HCT116 (cell line): Measurements from ENCODE around the gene GOLGA6L9. TPM values are rescaled to one million over a fixed set of nuclear protein-coding genes. Genes with fewer than 3 reads are reported as not detected.

Source experiments
- ATAC-seq: fragments of 200-7000 bp; cut with Tn5 transposase; 2 replicates; pipeline ENCODE4 v1.9.1; 2020; ENCODE audit warnings: mild to moderate bottlenecking, moderate library complexity
- BruUV-seq: library from RNA; stranded (reverse); fragments of 400-500 nt; replicated peaks from 2 replicates; lab custom pipeline; 2021; lab: Mats Ljungman, UMichigan
- CTCF ChIA-PET: fragments of 300-600 bp; sonication (Branson Sonifier 250); formaldehyde crosslinking; loops from one replicate; lab custom pipeline; 2021; ENCODE audit warnings: antibody characterized with exemption; lab: Charles Lee
- POLR2A ChIA-PET: fragments of 300-600, 350-600 bp; sonication (Branson Sonifier 250); formaldehyde crosslinking; loops from one replicate; lab custom pipeline; 2021; ENCODE audit warnings: antibody characterized with exemption; lab: Charles Lee
- RAD21 ChIA-PET, 2 experiments: fragments of 300-600 bp; sonication (Branson Sonifier 250); formaldehyde crosslinking; loops; one replicate each; lab custom pipeline; 2023; ENCODE audit warnings: low total read pairs in 2 of 2; ENCODE audit not compliant: uncharacterized antibody in 2 of 2, unreplicated experiment in 2 of 2, low non-redundant PET in 1 of 2; lab: Charles Lee
- DNase-seq: peaks from one replicate; pipeline ENCODE4 v3.0.0-alpha.2; 2010; ENCODE audit warnings: low read depth, low spot score
- H2AFZ ChIP-seq: fragments of 200-600 bp; shearing (Covaris generic), sonication (generic); 2 replicates; pipeline ENCODE4 v1.6.1; 2017; ENCODE audit warnings: low read depth, mixed run types, mixed read lengths, antibody characterized with exemption, low read length; ENCODE audit not compliant: poor library complexity, severe bottlenecking
- H3K27ac ChIP-seq: 2 replicates; pipeline ENCODE4 v1.5.1; 2012; ENCODE audit warnings: low read depth, low read length
- H3K27me3 ChIP-seq: fragments of 200-600 bp; sonication (generic); 2 replicates; pipeline ENCODE4 v1.6.1; 2016; ENCODE audit warnings: mixed run types, low read length, mixed read lengths; ENCODE audit not compliant: insufficient read depth
- H3K36me3 ChIP-seq, 2 experiments: fragments of 200-500 bp in 1 of 2; fragments of 200-600 bp in 1 of 2; sonication (Bioruptor generic) in 1 of 2; sonication (generic) in 1 of 2; 2 replicates each; pipeline versions ENCODE4 v1.5.1 to v1.6.1; 2014 to 2016; ENCODE audit warnings: low read length in 2 of 2, inconsistent platforms in 1 of 2, mixed read lengths in 1 of 2, mixed run types in 1 of 2; ENCODE audit not compliant: insufficient read depth in 2 of 2, control insufficient read depth in 1 of 2
- H3K4me1 ChIP-seq, 2 experiments: fragments of 200-600 bp in 1 of 2; sonication (generic) in 1 of 2; 2 replicates each; pipeline versions ENCODE4 v1.5.1 to v1.6.1; 2012 to 2017; ENCODE audit warnings: low read length in 2 of 2, inconsistent platforms in 1 of 2, mild to moderate bottlenecking in 1 of 2, mixed read lengths in 1 of 2, mixed run types in 1 of 2, moderate library complexity in 1 of 2; ENCODE audit not compliant: insufficient read depth in 2 of 2, control insufficient read depth in 1 of 2
- H3K4me2 ChIP-seq: fragments of 200-600 bp; sonication (generic); 2 replicates; pipeline ENCODE4 v1.6.1; 2017; ENCODE audit warnings: mixed run types, low read length, mixed read lengths
- H3K4me3 ChIP-seq, 2 experiments: fragments of 200-600 bp in 1 of 2; sonication (generic) in 1 of 2; replicated peaks in 1 of 2; 2 replicates each; pipeline ENCODE4 v1.5.1; 2011 to 2016; ENCODE audit warnings: low read length in 2 of 2, control low read depth in 1 of 2, low read depth in 1 of 2, mild to moderate bottlenecking in 1 of 2, mixed read lengths in 1 of 2, mixed run types in 1 of 2
- H3K79me2 ChIP-seq: fragments of 200-600 bp; sonication (generic); 2 replicates; pipeline ENCODE4 v1.6.1; 2017; ENCODE audit warnings: mild to moderate bottlenecking, mixed run types, low read length, moderate library complexity, mixed read lengths; ENCODE audit not compliant: insufficient read depth
- H3K9ac ChIP-seq: fragments of 200-600 bp; sonication (generic); 2 replicates; pipeline ENCODE4 v1.6.1; 2016; ENCODE audit warnings: low read length, mixed read lengths
- H3K9me2 ChIP-seq: fragments of 200-600 bp; sonication (generic), shearing (Covaris generic); 2 replicates; pipeline ENCODE4 v1.6.1; 2017; ENCODE audit warnings: mixed run types, mild to moderate bottlenecking, moderate library complexity; ENCODE audit not compliant: insufficient read depth
- H3K9me3 ChIP-seq, 2 experiments: fragments of 200-500 bp in 1 of 2; fragments of 200-600 bp in 1 of 2; sonication (Bioruptor generic) in 1 of 2; sonication (generic) in 1 of 2; 2 replicates each; pipeline ENCODE4 v1.6.1; 2014 to 2017; ENCODE audit warnings: low read length in 2 of 2, mixed read lengths in 2 of 2, inconsistent platforms in 1 of 2, low read depth in 1 of 2, mild to moderate bottlenecking in 1 of 2, mixed run types in 1 of 2, moderate library complexity in 1 of 2; ENCODE audit not compliant: control insufficient read depth in 1 of 2, insufficient read depth in 1 of 2
- H4K20me1 ChIP-seq: fragments of 200-600 bp; sonication (generic), shearing (Covaris generic); 2 replicates; pipeline ENCODE4 v1.6.1; 2017; ENCODE audit warnings: mixed run types, mild to moderate bottlenecking, moderate library complexity; ENCODE audit not compliant: insufficient read depth
- ATF3 ChIP-seq: IDR thresholded peaks from 2 replicates; pipeline ENCODE4 v1.6.1; 2012
- CEBPB ChIP-seq: IDR thresholded peaks from 2 replicates; pipeline ENCODE4 v1.6.1; 2012; ENCODE audit warnings: low read depth
- CTCF ChIP-seq, 3 experiments: fragments of 200-600 bp in 1 of 3; sonication (generic) in 1 of 3; IDR thresholded peaks in 2 of 3; conservative IDR thresholded peaks in 1 of 3; 2 replicates each; pipeline ENCODE4 v1.5.1; 2012 to 2017; ENCODE audit warnings: low read depth in 2 of 3, low read length in 2 of 3, antibody characterized with exemption in 1 of 3, borderline replicate concordance in 1 of 3, control low read depth in 1 of 3, mild to moderate bottlenecking in 1 of 3, mixed read lengths in 1 of 3, mixed run types in 1 of 3, moderate library complexity in 1 of 3; ENCODE audit not compliant: insufficient read depth in 1 of 3
- EGR1 ChIP-seq: IDR thresholded peaks from 2 replicates; pipeline ENCODE4 v1.6.1; 2012; ENCODE audit warnings: low read depth
- ELF1 ChIP-seq: IDR thresholded peaks from 2 replicates; pipeline ENCODE4 v1.6.1; 2012; ENCODE audit warnings: low read depth, borderline replicate concordance
- EZH2 ChIP-seq: fragments of 200-600 bp; sonication (generic); IDR thresholded peaks from 2 replicates; pipeline ENCODE4 v1.6.1; 2017; ENCODE audit warnings: antibody characterized with exemption, mixed run types
- JUND ChIP-seq: IDR thresholded peaks from 2 replicates; pipeline ENCODE4 v1.6.1; 2012
- SIN3A ChIP-seq: IDR thresholded peaks from 2 replicates; pipeline ENCODE4 v1.6.1; 2012; ENCODE audit warnings: low read depth
- SP1 ChIP-seq: IDR thresholded peaks from 2 replicates; pipeline ENCODE4 v1.6.1; 2012; ENCODE audit warnings: low read depth
- SRF ChIP-seq: IDR thresholded peaks from 2 replicates; pipeline ENCODE4 v1.6.1; 2012; ENCODE audit warnings: low read depth
- YY1 ChIP-seq: IDR thresholded peaks from 2 replicates; pipeline ENCODE4 v1.6.1; 2011; ENCODE audit warnings: low read length, low read depth, moderate library complexity, mild to moderate bottlenecking; ENCODE audit not compliant: insufficient replicate concordance; ENCODE audit errors: extremely low read depth
- ZBTB33 ChIP-seq: IDR thresholded peaks from 2 replicates; pipeline ENCODE4 v1.6.1; 2011; ENCODE audit warnings: mild to moderate bottlenecking, low read length, moderate library complexity; ENCODE audit not compliant: insufficient replicate concordance; ENCODE audit errors: extremely low read depth
- ZNF274 ChIP-seq: fragments of 200-500 bp; sonication (Bioruptor generic); IDR thresholded peaks from 2 replicates; pipeline ENCODE4 v1.6.1; 2014; ENCODE audit warnings: mild to moderate bottlenecking, low read depth, low read length, inconsistent platforms
- intact Hi-C: fragments of 100-400 bp; cut with micrococcal nuclease; formaldehyde crosslinking; loops from 2 replicates; pipeline ENCODE4 v1.10.0; 2022
- total RNA-seq: library from RNA; stranded (reverse); gene quantifications from one replicate; pipeline ENCODE4 v1.2.1, GENCODE V29; 2021; ENCODE audit not compliant: unreplicated experiment
- TF ChIP-seq, protein P1 (sequence below): IDR thresholded peaks from 2 replicates; pipeline ENCODE4 v1.6.1; 2012
- TF ChIP-seq, protein P2 (sequence below): IDR thresholded peaks from 2 replicates; pipeline ENCODE4 v1.6.1; 2012; ENCODE audit warnings: low read depth

The GOLGA6L9 gene
- total RNA-seq, 1 experiment from 2014 or later = 4.3 TPM

DNA sequence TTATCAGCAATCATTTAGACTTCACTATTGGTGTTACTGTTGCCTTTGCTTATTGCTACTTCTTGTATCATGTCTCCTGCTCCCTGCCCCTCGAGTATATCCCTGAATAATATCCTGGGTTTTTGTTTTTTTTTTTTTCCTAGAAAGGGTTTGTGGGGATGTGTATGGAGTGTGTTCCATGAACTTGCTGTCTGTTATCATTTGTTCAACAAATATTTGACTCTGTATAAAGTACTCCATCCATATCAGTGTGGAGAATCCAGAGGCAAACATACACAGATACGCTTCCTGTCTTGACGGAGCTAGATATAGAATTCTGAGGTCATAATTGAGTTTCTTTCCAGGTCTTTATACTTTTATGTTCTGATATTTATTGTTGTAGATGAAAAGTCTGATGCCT, 31.8 kb upstream of the GOLGA6L9 start:
- H3K4me2 ChIP-seq = no peak overlapping the region
- TF ChIP-seq JUND (no peak), EGR1 (no peak), YY1 (no peak), SP1 (no peak), ELF1 (no peak), CEBPB (no peak), SRF (no peak), EZH2 (no peak), ZBTB33 (no peak), CTCF (IDR thresholded peaks at IDR 0.05 in 2 of 3, conservative IDR thresholded peaks at IDR 0.05 in 1 of 3; ENCODE audit: borderline replicate concordance in 1 of 3, insufficient read depth in 1 of 3, low read depth in 2 of 3, low read length in 2 of 3) (no peak), ATF3 (no peak), SIN3A (no peak), ZNF274 (no peak)
- TF ChIP-seq, protein P1, sequence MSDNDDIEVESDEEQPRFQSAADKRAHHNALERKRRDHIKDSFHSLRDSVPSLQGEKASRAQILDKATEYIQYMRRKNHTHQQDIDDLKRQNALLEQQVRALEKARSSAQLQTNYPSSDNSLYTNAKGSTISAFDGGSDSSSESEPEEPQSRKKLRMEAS = no peak
- TF ChIP-seq, protein P2, sequence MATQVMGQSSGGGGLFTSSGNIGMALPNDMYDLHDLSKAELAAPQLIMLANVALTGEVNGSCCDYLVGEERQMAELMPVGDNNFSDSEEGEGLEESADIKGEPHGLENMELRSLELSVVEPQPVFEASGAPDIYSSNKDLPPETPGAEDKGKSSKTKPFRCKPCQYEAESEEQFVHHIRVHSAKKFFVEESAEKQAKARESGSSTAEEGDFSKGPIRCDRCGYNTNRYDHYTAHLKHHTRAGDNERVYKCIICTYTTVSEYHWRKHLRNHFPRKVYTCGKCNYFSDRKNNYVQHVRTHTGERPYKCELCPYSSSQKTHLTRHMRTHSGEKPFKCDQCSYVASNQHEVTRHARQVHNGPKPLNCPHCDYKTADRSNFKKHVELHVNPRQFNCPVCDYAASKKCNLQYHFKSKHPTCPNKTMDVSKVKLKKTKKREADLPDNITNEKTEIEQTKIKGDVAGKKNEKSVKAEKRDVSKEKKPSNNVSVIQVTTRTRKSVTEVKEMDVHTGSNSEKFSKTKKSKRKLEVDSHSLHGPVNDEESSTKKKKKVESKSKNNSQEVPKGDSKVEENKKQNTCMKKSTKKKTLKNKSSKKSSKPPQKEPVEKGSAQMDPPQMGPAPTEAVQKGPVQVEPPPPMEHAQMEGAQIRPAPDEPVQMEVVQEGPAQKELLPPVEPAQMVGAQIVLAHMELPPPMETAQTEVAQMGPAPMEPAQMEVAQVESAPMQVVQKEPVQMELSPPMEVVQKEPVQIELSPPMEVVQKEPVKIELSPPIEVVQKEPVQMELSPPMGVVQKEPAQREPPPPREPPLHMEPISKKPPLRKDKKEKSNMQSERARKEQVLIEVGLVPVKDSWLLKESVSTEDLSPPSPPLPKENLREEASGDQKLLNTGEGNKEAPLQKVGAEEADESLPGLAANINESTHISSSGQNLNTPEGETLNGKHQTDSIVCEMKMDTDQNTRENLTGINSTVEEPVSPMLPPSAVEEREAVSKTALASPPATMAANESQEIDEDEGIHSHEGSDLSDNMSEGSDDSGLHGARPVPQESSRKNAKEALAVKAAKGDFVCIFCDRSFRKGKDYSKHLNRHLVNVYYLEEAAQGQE = no peak
- H4K20me1 ChIP-seq = no peaks in the 10 kb centered on the region
- no peak overlapping the region for H3K9ac ChIP-seq
- no peaks in the 10 kb centered on the region for H3K36me3 ChIP-seq
- intact Hi-C loops = no loop called here
- ATAC-seq (no peak), DNase-seq (no peak)
- CTCF ChIA-PET = no interaction called here
- no peaks in the 10 kb centered on the region; a peak in 1 of 4 replicates for H3K9me3 ChIP-seq
- POLR2A ChIA-PET = no interaction called here
- H3K4me1 ChIP-seq = no peaks in the 10 kb centered on the region
- no TSS peak for BruUV-seq
- no peaks in the 10 kb centered on the region for H3K27me3 ChIP-seq
- H3K9me2 ChIP-seq = no peaks in the 10 kb centered on the region
- no peak overlapping the region for H3K27ac ChIP-seq
- no peak overlapping the region for H3K4me3 ChIP-seq
- peaks cover 11% of the 10 kb centered on the region; the same call in 1 of the 2 replicates for H3K79me2 ChIP-seq
- no peak overlapping the region for H2AFZ ChIP-seq
- RAD21 ChIA-PET = no interaction called here
